HG03342 (cell line): Measurements from ENCODE around the gene KRTAP4-4.

Experiments
- ATAC-seq: cut with Tn5 transposase; IDR thresholded peaks from one replicate; pipeline ENCODE4 v1.9.1; 2021; ENCODE audit warnings: mild to moderate bottlenecking, moderate library complexity; ENCODE audit not compliant: unreplicated experiment

Gene KRTAP4-4

GRCh38 chr17:41116297-41116696 is 44.3 kb downstream of the KRTAP4-4 start:
- ATAC-seq, result no peak

DNA sequence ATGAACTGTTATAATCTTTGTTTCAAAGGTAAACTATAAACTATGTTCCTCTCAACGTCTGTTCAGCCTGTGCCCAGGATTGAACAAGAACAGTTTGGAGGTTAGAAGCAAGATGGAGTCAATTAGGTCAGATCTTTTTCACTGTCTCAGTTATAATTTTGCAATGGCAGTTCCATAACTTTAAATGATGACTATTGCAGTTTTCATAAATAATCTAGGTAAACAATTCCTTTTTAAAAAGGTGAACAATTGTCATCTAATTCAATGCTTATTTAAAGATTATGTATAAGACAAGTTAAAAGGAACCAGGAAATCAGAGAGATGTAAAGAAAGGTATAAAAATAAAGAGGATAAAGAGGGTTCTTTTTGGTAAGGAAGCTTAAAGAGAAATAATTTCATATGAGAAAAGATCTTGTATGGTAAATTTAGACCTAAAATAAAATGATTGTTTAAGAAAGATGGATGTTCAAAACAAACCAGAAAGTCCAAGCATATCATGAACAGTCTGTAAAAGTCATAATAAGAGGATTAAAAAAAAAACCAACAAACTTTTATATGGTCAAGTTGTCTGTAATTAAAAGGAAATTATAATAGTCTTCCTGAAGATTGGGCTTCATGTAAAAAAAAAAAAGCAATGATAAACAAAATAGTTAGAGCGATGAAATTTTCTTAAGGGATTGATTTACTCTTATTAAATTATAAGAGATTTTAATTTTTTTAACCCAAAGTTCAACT is 49.2 kb downstream of the KRTAP4-4 start:
- ATAC-seq, result no peak
